IMR-90 (cell line): Measurements from ENCODE around the gene PANK4. TPM values are rescaled to one million over a fixed set of nuclear protein-coding genes. Genes with fewer than 3 reads are reported as not detected.
A peak's percentile ranks its signal among the peaks of the same experiment; 100 is the strongest.

Experiments
- ATAC-seq: fragments of 200-7000 bp; cut with Tn5 transposase; 2 replicates; pipeline ENCODE4 v1.9.1; 2020; ENCODE audit warnings: low read depth, mild to moderate bottlenecking, moderate library complexity
- BruUV-seq: library from RNA; stranded (reverse); fragments of 400-500 nt; replicated peaks from 2 replicates; lab custom pipeline; 2021; lab: Mats Ljungman, UMichigan
- CTCF ChIA-PET: fragments of 300-600 bp; formaldehyde crosslinking; extraction: SDS; loops from one replicate; lab custom pipeline; 2021; ENCODE audit warnings: antibody characterized with exemption; lab: Yijun Ruan, JAX
- POLR2A ChIA-PET: fragments of 300-600 bp; sonication (Branson Sonifier 250); formaldehyde crosslinking; loops from one replicate; lab custom pipeline; 2022; ENCODE audit warnings: antibody characterized with exemption; ENCODE audit not compliant: unreplicated experiment; lab: Charles Lee
- DNase-seq: peaks from one replicate; pipeline ENCODE4 v3.0.0; 2013
- H2AFZ ChIP-seq: replicated peaks from 2 replicates; pipeline ENCODE3; 2013; ENCODE audit warnings: low read length, mild to moderate bottlenecking; ENCODE audit not compliant: poor library complexity
- H2AK5ac ChIP-seq: 2 replicates; pipeline ENCODE4 v1.6.1; 2013; ENCODE audit warnings: low read depth, low read length, inconsistent platforms
- H2AK9ac ChIP-seq: replicated peaks from 2 replicates; pipeline ENCODE3; 2013; ENCODE audit warnings: mild to moderate bottlenecking, low read depth, low read length, moderate library complexity; ENCODE audit not compliant: poor library complexity
- H2BK120ac ChIP-seq: 2 replicates; pipeline ENCODE4 v1.6.1; 2013; ENCODE audit warnings: low read depth, low read length, inconsistent platforms
- H2BK15ac ChIP-seq: 3 replicates; pipeline ENCODE4 v1.6.1; 2013; ENCODE audit warnings: low read depth, low read length, inconsistent platforms
- H2BK20ac ChIP-seq: 2 replicates; pipeline ENCODE4 v1.6.1; 2013; ENCODE audit warnings: low read depth, mild to moderate bottlenecking, inconsistent platforms, low read length, moderate library complexity
- H2BK5ac ChIP-seq: 2 replicates; pipeline ENCODE4 v1.6.1; 2013; ENCODE audit warnings: mild to moderate bottlenecking, low read depth, low read length, inconsistent platforms; ENCODE audit not compliant: poor library complexity, severe bottlenecking
- H3K14ac ChIP-seq: replicated peaks from 2 replicates; pipeline ENCODE4 v1.6.1; 2013; ENCODE audit warnings: low read depth, low read length, inconsistent platforms
- H3K18ac ChIP-seq: 2 replicates; pipeline ENCODE4 v1.6.1; 2013; ENCODE audit warnings: low read depth, low read length, control low read depth
- H3K23ac ChIP-seq: 2 replicates; pipeline ENCODE4 v1.6.1; 2013; ENCODE audit warnings: low read depth, low read length, inconsistent platforms
- H3K27ac ChIP-seq: 2 replicates; pipeline ENCODE4 v1.5.1; 2013; ENCODE audit warnings: mild to moderate bottlenecking, control low read depth, low read length; ENCODE audit not compliant: insufficient read depth
- H3K27me3 ChIP-seq: 2 replicates; pipeline ENCODE4 v1.6.1; 2013; ENCODE audit warnings: low read length; ENCODE audit not compliant: control insufficient read depth, insufficient read depth
- H3K36me3 ChIP-seq: 2 replicates; pipeline ENCODE4 v1.6.1; 2013; ENCODE audit warnings: low read length, mixed read lengths; ENCODE audit not compliant: control insufficient read depth, insufficient read depth
- H3K4ac ChIP-seq: 2 replicates; pipeline ENCODE4 v1.6.1; 2013; ENCODE audit warnings: low read depth, low read length, inconsistent platforms
- H3K4me1 ChIP-seq: 2 replicates; pipeline ENCODE4 v1.6.1; 2013; ENCODE audit warnings: low read length, mixed read lengths; ENCODE audit not compliant: control insufficient read depth, insufficient read depth
- H3K4me2 ChIP-seq: 2 replicates; pipeline ENCODE4 v1.6.1; 2013; ENCODE audit warnings: low read depth, mild to moderate bottlenecking, control low read depth, low read length, moderate library complexity
- H3K4me3 ChIP-seq: 2 replicates; pipeline ENCODE4 v1.5.1; 2013; ENCODE audit warnings: low read depth, mild to moderate bottlenecking, control low read depth, low read length, moderate library complexity; ENCODE audit not compliant: insufficient read depth
- H3K56ac ChIP-seq: 2 replicates; pipeline ENCODE4 v1.6.1; 2013; ENCODE audit warnings: low read length, inconsistent platforms; ENCODE audit not compliant: insufficient read depth; ENCODE audit errors: extremely low read depth
- H3K79me1 ChIP-seq, 2 experiments: 2 replicates each; pipeline ENCODE4 v1.6.1; 2013; ENCODE audit warnings: low read length in 2 of 2, inconsistent platforms in 1 of 2, low read depth in 1 of 2
- H3K9ac ChIP-seq: 2 replicates; pipeline ENCODE4 v1.6.1; 2013; ENCODE audit warnings: low read depth, low read length, control low read depth
- H3K9me1 ChIP-seq: 2 replicates; pipeline ENCODE4 v1.6.1; 2013; ENCODE audit warnings: low read length, inconsistent platforms; ENCODE audit not compliant: insufficient read depth
- H3K9me3 ChIP-seq: 2 replicates; pipeline ENCODE4 v1.6.1; 2013; ENCODE audit warnings: low read length; ENCODE audit not compliant: control insufficient read depth, insufficient read depth
- H4K20me1 ChIP-seq: 2 replicates; pipeline ENCODE4 v1.6.1; 2013; ENCODE audit warnings: low read length, inconsistent platforms; ENCODE audit not compliant: insufficient read depth
- H4K5ac ChIP-seq: 2 replicates; pipeline ENCODE4 v1.6.1; 2013; ENCODE audit warnings: mild to moderate bottlenecking, low read depth, low read length, control low read depth
- H4K8ac ChIP-seq, 2 experiments: 2 replicates each; pipeline ENCODE4 v1.6.1; 2013; ENCODE audit warnings: low read depth in 2 of 2, low read length in 2 of 2, control low read depth in 1 of 2, inconsistent platforms in 1 of 2
- H4K91ac ChIP-seq: 2 replicates; pipeline ENCODE4 v1.6.1; 2013; ENCODE audit warnings: low read depth, low read length, inconsistent platforms; ENCODE audit not compliant: insufficient read depth
- BHLHE40 ChIP-seq: fragments of 150-350 bp; IDR thresholded peaks from 2 replicates; pipeline ENCODE4 v1.6.1; 2016; ENCODE audit warnings: mild to moderate bottlenecking, low read depth, low read length
- CEBPB ChIP-seq: IDR thresholded peaks from 2 replicates; pipeline ENCODE4 v1.6.1; 2012; ENCODE audit warnings: low read depth, low read length, improper control_type of control experiment
- CHD1 ChIP-seq: IDR thresholded peaks from 2 replicates; pipeline ENCODE4 v1.6.1; 2012; ENCODE audit warnings: low read depth, low read length, improper control_type of control experiment
- MAFK ChIP-seq: IDR thresholded peaks from 2 replicates; pipeline ENCODE4 v1.6.1; 2012; ENCODE audit warnings: low read depth, low read length, improper control_type of control experiment
- MAZ ChIP-seq: IDR thresholded peaks from 2 replicates; pipeline ENCODE4 v1.6.1; 2012; ENCODE audit warnings: low read depth, mild to moderate bottlenecking, low read length, improper control_type of control experiment, moderate library complexity, borderline replicate concordance
- MXI1 ChIP-seq: IDR thresholded peaks from 2 replicates; pipeline ENCODE4 v1.6.1; 2012; ENCODE audit warnings: low read depth, mild to moderate bottlenecking, low read length, moderate library complexity, borderline replicate concordance
- NFE2L2 ChIP-seq: fragments of 150-350 bp; IDR thresholded peaks from 2 replicates; pipeline ENCODE4 v1.6.1; 2016; ENCODE audit warnings: low read depth, mild to moderate bottlenecking, low read length
- POLR2A ChIP-seq: IDR thresholded peaks from 2 replicates; pipeline ENCODE4 v1.6.1; 2012; ENCODE audit warnings: mild to moderate bottlenecking, low read depth, low read length
- RAD21 ChIP-seq: IDR thresholded peaks from 2 replicates; pipeline ENCODE4 v1.6.1; 2012; ENCODE audit warnings: low read length, improper control_type of control experiment
- RCOR1 ChIP-seq: IDR thresholded peaks from 2 replicates; pipeline ENCODE4 v1.6.1; 2012; ENCODE audit warnings: mild to moderate bottlenecking, low read length, improper control_type of control experiment; ENCODE audit not compliant: insufficient replicate concordance
- RFX5 ChIP-seq: IDR thresholded peaks from 2 replicates; pipeline ENCODE4 v1.8.0; 2012; ENCODE audit warnings: low read depth, mild to moderate bottlenecking, low read length, moderate library complexity
- SMC3 ChIP-seq: fragments of 150-350 bp; IDR thresholded peaks from 2 replicates; pipeline ENCODE4 v1.6.1; 2016; ENCODE audit warnings: low read depth, mild to moderate bottlenecking, antibody characterized with exemption, low read length, moderate library complexity
- WGBS, 2 experiments: methylation state at CpG; one replicate each; pipeline versions ENCODE4 v1.1.5 to v1.1.7; 2013; ENCODE audit warnings: missing lambda C conversion rate in 2 of 2; ENCODE audit not compliant: insufficient read length in 1 of 2; ENCODE audit errors: extremely low coverage in 2 of 2; 5-methylcytosine and 5-hydroxymethylcytosine counted together
- dilution Hi-C: fragments of 300-500 bp; cut with HindIII; formaldehyde crosslinking; loops from one replicate; pipeline ENCODE4 v1.14.3; 2018; ENCODE audit warnings: low sequenced_read_pairs; ENCODE audit not compliant: unreplicated experiment
- in situ Hi-C: fragments of 300-500 bp; cut with MboI; formaldehyde crosslinking; loops from 3 replicates; pipeline ENCODE4 v1.14.3; 2019; ENCODE audit warnings: low sequenced_read_pairs, inconsistent platforms, mixed read lengths
- intact Hi-C: fragments of 100-400 bp; cut with micrococcal nuclease; formaldehyde crosslinking; loops from 2 replicates; pipeline ENCODE4 v1.10.0; 2022
- polyA plus RNA-seq, 3 experiments: library from polyadenylated mRNA; depleted of rRNA; stranded (reverse); fragments of >200 nt; gene quantifications; 2 replicates each; pipeline ENCODE4 v1.2.3, GENCODE V29; 2012; ENCODE audit warnings: low replicate concordance in 1 of 3
- total RNA-seq: library from RNA; depleted of rRNA; stranded (reverse); fragments of >200 nt; gene quantifications from 2 replicates; pipeline ENCODE4 v1.2.3, GENCODE V29; 2012
- TF ChIP-seq, protein P1 (sequence below): fragments of 150-350 bp; IDR thresholded peaks from 2 replicates; pipeline ENCODE4 v1.6.1; 2017; ENCODE audit warnings: mild to moderate bottlenecking, antibody characterized with exemption, low read length, low read depth
- TF ChIP-seq, protein P2 (sequence below): fragments of 150-350 bp; IDR thresholded peaks from 2 replicates; pipeline ENCODE4 v1.6.1; 2016; ENCODE audit warnings: low read depth, mild to moderate bottlenecking, low read length, moderate library complexity, borderline replicate concordance
- TF ChIP-seq, protein P3 (sequence below): conservative IDR thresholded peaks from 2 replicates; pipeline ENCODE4 v1.5.1; 2012; ENCODE audit warnings: mild to moderate bottlenecking, low read depth, low read length, improper control_type of control experiment

The PANK4 gene
- total and polyA plus RNA-seq, 2 of the 4 experiments (the other 2 are of a cell fraction) = 14.0 to 18.5 TPM

GRCh38 chr1:2459757-2460156 lies 66.6 kb downstream of the PANK4 start:
- no peak overlapping the region for H3K56ac ChIP-seq
- H4K20me1 ChIP-seq = no peaks in the 10 kb centered on the region
- no peak for TF ChIP-seq MXI1
- TF ChIP-seq MAZ = peak; percentile 47
- no peak for TF ChIP-seq CHD1
- TF ChIP-seq, protein P1, sequence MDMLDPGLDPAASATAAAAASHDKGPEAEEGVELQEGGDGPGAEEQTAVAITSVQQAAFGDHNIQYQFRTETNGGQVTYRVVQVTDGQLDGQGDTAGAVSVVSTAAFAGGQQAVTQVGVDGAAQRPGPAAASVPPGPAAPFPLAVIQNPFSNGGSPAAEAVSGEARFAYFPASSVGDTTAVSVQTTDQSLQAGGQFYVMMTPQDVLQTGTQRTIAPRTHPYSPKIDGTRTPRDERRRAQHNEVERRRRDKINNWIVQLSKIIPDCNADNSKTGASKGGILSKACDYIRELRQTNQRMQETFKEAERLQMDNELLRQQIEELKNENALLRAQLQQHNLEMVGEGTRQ = no peak
- no peak for TF ChIP-seq RCOR1
- peak; percentile 67 for TF ChIP-seq RAD21
- no peak for TF ChIP-seq CEBPB
- peak; percentile 46; the same call in 1 of the 2 replicates for TF ChIP-seq SMC3
- TF ChIP-seq NFE2L2 = no peak
- TF ChIP-seq POLR2A = no peak
- no peak for TF ChIP-seq MAFK
- no peak for TF ChIP-seq RFX5
- TF ChIP-seq, protein P2, sequence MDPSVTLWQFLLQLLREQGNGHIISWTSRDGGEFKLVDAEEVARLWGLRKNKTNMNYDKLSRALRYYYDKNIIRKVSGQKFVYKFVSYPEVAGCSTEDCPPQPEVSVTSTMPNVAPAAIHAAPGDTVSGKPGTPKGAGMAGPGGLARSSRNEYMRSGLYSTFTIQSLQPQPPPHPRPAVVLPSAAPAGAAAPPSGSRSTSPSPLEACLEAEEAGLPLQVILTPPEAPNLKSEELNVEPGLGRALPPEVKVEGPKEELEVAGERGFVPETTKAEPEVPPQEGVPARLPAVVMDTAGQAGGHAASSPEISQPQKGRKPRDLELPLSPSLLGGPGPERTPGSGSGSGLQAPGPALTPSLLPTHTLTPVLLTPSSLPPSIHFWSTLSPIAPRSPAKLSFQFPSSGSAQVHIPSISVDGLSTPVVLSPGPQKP = no peak
- TF ChIP-seq, protein P3, sequence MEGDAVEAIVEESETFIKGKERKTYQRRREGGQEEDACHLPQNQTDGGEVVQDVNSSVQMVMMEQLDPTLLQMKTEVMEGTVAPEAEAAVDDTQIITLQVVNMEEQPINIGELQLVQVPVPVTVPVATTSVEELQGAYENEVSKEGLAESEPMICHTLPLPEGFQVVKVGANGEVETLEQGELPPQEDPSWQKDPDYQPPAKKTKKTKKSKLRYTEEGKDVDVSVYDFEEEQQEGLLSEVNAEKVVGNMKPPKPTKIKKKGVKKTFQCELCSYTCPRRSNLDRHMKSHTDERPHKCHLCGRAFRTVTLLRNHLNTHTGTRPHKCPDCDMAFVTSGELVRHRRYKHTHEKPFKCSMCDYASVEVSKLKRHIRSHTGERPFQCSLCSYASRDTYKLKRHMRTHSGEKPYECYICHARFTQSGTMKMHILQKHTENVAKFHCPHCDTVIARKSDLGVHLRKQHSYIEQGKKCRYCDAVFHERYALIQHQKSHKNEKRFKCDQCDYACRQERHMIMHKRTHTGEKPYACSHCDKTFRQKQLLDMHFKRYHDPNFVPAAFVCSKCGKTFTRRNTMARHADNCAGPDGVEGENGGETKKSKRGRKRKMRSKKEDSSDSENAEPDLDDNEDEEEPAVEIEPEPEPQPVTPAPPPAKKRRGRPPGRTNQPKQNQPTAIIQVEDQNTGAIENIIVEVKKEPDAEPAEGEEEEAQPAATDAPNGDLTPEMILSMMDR = peak; percentile 48
- TF ChIP-seq BHLHE40 = no peak
- no peaks in the 10 kb centered on the region for H3K79me1 ChIP-seq
- ATAC-seq (peak; percentile 88), DNase-seq (peak; percentile 73)
- H3K9me3 ChIP-seq = no peaks in the 10 kb centered on the region
- no peak overlapping the region for H4K5ac ChIP-seq
- H2AK9ac ChIP-seq = no peak overlapping the region
- in situ Hi-C loops = no loop called here
- ChIA-PET CTCF (interaction anchor here (0.9 kb wide), 1 partner anchor 46 kb away, joined by 3 read pairs; no protein-coding TSS in a partner anchor), POLR2A (no interaction called here)
- H2AFZ ChIP-seq = peak overlapping the region; percentile 26
- H3K4me3 ChIP-seq = no peak overlapping the region
- H3K27ac ChIP-seq = no peak overlapping the region
- H4K91ac ChIP-seq = no peak overlapping the region
- WGBS, 2 experiments = 9% methylated on average over 21 of the region's 23 CpGs; no CpG with 5 or more reads in 1 of the 2 experiments
- H3K9me1 ChIP-seq = no peaks in the 10 kb centered on the region
- no peak overlapping the region for H3K18ac ChIP-seq
- dilution Hi-C loops = no loop called here
- H3K36me3 ChIP-seq = no peaks in the 10 kb centered on the region
- H3K23ac ChIP-seq = no peak overlapping the region
- H2BK15ac ChIP-seq = no peak overlapping the region
- intact Hi-C loops = loop anchor here (1.0 kb wide), 1 partner anchor 87 kb away; no protein-coding TSS in a partner anchor
- BruUV-seq = no TSS peak
- H2BK20ac ChIP-seq = no peak overlapping the region
- H3K4ac ChIP-seq = no peak overlapping the region
- H3K4me1 ChIP-seq = no peaks in the 10 kb centered on the region
- no peak overlapping the region for H3K4me2 ChIP-seq
- H3K27me3 ChIP-seq = peaks cover 26% of the 10 kb centered on the region
- H3K14ac ChIP-seq = no peak overlapping the region
- no peak overlapping the region for H3K9ac ChIP-seq
- no peak overlapping the region for H2BK120ac ChIP-seq
- H2AK5ac ChIP-seq = no peak overlapping the region
- no peak overlapping the region for H2BK5ac ChIP-seq
- no peak overlapping the region for H4K8ac ChIP-seq
